Right kidney (tissue), 1 donor: ENCODE results near the gene UBR2.
A peak's percentile ranks its signal among the peaks of the same experiment; 100 is the strongest.
"Not testable (repeated sequence)": the region's sequence is repeated elsewhere in the genome, so short reads cannot be mapped to it uniquely, and the experiment has no call there.

Experiments
- DNase-seq: peaks from one replicate; pipeline ENCODE4 v3.0.0-alpha.2; 2016

UBR2 gene

DNA sequence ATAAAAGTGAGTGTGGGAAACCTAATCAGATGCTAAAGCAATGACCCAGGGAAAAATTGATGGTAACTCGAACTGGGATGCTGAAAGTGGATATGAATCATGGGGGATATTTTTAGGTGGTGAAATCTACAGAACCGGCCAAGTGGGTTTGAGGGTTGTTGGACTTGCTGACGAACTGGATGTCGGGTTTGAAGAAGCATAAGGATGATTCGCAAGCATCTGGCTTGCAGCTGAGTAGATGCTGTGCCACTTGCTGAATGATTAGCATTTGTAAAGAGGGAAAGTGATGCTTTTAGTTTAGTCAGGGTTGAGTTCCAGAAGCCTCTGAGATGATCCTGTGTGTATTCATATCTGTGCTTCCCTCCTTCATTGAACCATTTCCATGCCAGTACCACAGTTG is 54.9 kb downstream of the UBR2 start:
- no peak for DNase-seq

GRCh38 chr6:42619963-42620362 is 56.1 kb downstream of the UBR2 start:
- no peak for DNase-seq

GRCh38 chr6:42624601-42625000 is 60.8 kb downstream of the UBR2 start:
- no peak for DNase-seq

- DNase-seq, result no peak
Observed at GRCh38 chr6:42627044-42627443, 63.2 kb downstream of the UBR2 start.

DNA sequence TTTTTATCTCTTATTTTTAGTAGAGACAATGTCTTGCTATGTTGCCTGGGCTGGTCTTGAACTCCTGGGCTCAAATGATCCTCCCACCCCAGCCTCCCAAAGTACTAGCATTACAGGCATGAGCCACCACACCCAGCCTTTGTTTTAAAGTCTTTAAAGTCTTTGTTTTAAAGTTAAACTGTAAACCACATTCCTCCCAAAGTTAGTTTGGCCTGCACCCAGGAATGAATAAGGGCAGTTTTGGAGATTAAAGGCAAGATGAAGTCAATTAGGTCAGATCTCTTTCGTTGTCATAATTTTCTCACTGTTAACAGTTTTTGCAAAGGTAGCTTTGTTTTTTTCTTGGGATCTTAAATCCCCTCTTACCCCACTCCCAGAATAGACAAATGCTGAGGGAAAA is 63.8 kb downstream of the UBR2 start:
- DNase-seq, result no peak

GRCh38 chr6:42628604-42629003 is 64.8 kb downstream of the UBR2 start:
- no peak for DNase-seq

GRCh38 chr6:42629845-42630244 is 66.0 kb downstream of the UBR2 start:
- no peak for DNase-seq

- no peak for DNase-seq
Observed at GRCh38 chr6:42637681-42638080, 73.9 kb downstream of the UBR2 start.

- DNase-seq, result no peak
Observed at GRCh38 chr6:42642794-42643193, 79.0 kb downstream of the UBR2 start.

- no peak for DNase-seq
Observed at GRCh38 chr6:42644211-42644610, 80.4 kb downstream of the UBR2 start.

GRCh38 chr6:42652024-42652746 is 88.4 kb downstream of the UBR2 start:
- DNase-seq, result no peak

GRCh38 chr6:42653851-42654250 is 90.0 kb downstream of the UBR2 start:
- no peak for DNase-seq

- DNase-seq, result no peak
Observed at GRCh38 chr6:42659806-42660205, 96.0 kb downstream of the UBR2 start.

DNA sequence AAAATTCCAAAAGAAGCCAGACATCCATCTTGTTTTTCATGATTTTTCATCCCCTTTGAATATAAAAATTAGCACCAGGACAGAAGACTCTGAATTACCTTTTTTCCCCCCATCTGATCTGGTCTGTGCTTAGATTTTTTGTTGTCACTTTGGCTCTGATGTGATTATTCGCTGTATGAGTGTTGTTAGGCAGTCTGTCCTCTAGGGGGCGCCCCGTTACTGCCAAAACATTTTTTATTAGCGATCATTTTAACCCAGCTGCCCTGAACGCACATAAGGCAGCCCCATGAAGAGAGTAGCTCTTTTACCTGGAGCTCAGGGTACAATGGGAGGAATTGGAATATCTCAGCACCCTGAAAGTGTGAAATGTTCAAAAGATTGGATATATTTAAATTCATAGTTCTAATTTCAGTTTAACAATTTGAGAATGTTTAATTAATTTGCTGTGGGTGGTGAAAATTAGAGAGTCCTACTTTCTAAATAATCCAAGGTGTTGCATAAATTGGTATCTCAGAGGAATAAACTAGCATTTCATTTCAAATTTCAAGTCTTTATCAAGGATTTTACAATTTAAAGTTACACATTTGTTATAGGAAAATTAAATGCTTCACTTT is 97.8 kb downstream of the UBR2 start:
- peak; percentile 39 for DNase-seq

DNA sequence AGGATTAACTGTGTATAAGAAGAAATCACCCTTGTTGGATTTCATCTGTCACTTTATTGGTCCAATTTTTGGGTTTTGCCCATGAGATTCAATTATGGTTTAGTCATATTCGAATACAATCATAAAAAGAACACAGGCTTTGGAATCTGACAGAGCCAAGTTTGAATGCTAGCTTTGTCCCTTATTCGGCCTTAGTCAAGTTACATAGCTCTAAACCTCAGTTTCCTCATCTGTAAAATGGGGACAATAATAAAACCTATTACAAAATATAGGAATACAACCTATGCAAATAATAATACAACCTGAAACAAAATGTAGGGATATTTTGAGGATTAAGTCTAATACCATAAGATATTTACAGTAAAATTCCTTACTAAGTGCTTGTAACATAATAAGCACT is 100.9 kb downstream of the UBR2 start:
- DNase-seq, result no peak

- not testable (repeated sequence) for DNase-seq
Observed at GRCh38 chr6:42674368-42674767, 110.5 kb downstream of the UBR2 start.

- DNase-seq, result no peak
Observed at GRCh38 chr6:42674780-42675179, 111.0 kb downstream of the UBR2 start.

GRCh38 chr6:42679358-42679757 is 115.5 kb downstream of the UBR2 start:
- DNase-seq, result no peak

DNA sequence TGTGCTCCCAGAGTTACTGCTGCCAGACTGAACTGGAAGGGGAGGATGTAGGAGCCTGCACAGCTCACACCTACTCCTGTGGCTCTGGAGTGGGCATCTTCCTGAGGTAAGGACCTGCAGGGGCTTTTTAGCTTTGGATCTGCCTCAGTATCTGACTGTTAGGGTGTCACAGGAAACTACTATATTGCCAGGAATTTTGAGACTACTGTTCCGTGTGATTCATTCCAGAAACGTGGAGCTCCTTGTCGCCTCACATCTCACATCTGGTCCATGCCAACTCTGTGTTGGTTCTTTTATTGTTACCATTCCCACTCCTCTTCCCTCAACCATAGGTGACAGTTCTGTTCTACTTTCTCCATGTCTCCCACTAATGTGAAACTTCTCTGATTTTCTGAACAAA is 124.5 kb downstream of the UBR2 start:
- DNase-seq, result no peak

DNA sequence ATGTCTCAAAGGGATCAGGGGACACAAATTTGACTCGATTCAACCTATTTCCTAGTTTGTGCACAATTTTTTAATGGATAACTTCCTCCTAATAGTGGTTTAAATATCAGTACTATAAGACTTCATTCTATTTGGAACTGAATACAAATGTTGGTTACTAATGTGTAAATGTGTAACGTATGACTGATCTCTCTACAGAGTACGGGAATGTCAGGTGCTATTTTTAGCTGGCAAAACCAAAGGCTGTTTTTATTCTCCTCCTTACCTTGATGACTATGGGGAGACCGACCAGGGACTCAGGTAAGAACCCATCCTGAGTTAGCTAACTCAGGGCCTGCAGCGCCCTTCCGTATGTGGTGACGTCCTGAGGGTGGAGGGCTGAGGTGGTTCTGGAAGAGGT is 125.5 kb downstream of the UBR2 start:
- no peak for DNase-seq

- DNase-seq, result no peak
Observed at GRCh38 chr6:42690151-42690702, 126.4 kb downstream of the UBR2 start.

- DNase-seq, result no peak
Observed at GRCh38 chr6:42690872-42691271, 127.0 kb downstream of the UBR2 start.

- no peak for DNase-seq
Observed at GRCh38 chr6:42692137-42692911, 128.5 kb downstream of the UBR2 start.
